HEK293 (cell line): ENCODE measurements around the gene SMIM24.

Source experiments
- REPIN1 ChIP-seq: fragments of 450-650 bp; formaldehyde crosslinking; IDR thresholded peaks from 2 replicates; pipeline ENCODE4 v1.5.1; 2017; ENCODE audit warnings: missing biosample characterization, missing genetic modification characterization, low read depth
- SP3 ChIP-seq: fragments of 450-650 bp; formaldehyde crosslinking; IDR thresholded peaks from 2 replicates; pipeline ENCODE4 v1.5.1; 2016; ENCODE audit warnings: missing biosample characterization, missing genetic modification characterization
- ZBTB7A ChIP-seq: fragments of 450-650 bp; formaldehyde crosslinking; IDR thresholded peaks from 2 replicates; pipeline ENCODE4 v1.5.1; 2016; ENCODE audit warnings: low read depth, missing biosample characterization, missing genetic modification characterization
- ZFHX2 ChIP-seq: fragments of 450-650 bp; formaldehyde crosslinking; conservative IDR thresholded peaks from 2 replicates; pipeline ENCODE4 v1.5.1; 2016; ENCODE audit warnings: missing biosample characterization, missing genetic modification characterization
- ZFP3 ChIP-seq: fragments of 450-650 bp; formaldehyde crosslinking; IDR thresholded peaks from 2 replicates; pipeline ENCODE4 v1.5.1; 2016; ENCODE audit warnings: low read depth, missing biosample characterization, missing genetic modification characterization
- ZNF140 ChIP-seq: fragments of 450-650 bp; formaldehyde crosslinking; IDR thresholded peaks from 2 replicates; pipeline ENCODE4 v1.5.1; 2016; ENCODE audit warnings: missing biosample characterization, missing genetic modification characterization
- ZNF16 ChIP-seq: fragments of 450-650 bp; formaldehyde crosslinking; IDR thresholded peaks from 2 replicates; pipeline ENCODE4 v1.5.1; 2016; ENCODE audit warnings: low read depth, missing biosample characterization, missing genetic modification characterization
- ZNF223 ChIP-seq: fragments of 450-650 bp; formaldehyde crosslinking; IDR thresholded peaks from 2 replicates; pipeline ENCODE4 v1.5.1; 2016; ENCODE audit warnings: missing biosample characterization, missing genetic modification characterization
- ZNF23 ChIP-seq: fragments of 450-650 bp; formaldehyde crosslinking; IDR thresholded peaks from 2 replicates; pipeline ENCODE4 v1.5.1; 2016; ENCODE audit warnings: missing biosample characterization, missing genetic modification characterization, borderline replicate concordance
- ZNF341 ChIP-seq: fragments of 450-650 bp; formaldehyde crosslinking; IDR thresholded peaks from 2 replicates; pipeline ENCODE4; 2016; ENCODE audit warnings: low read depth, missing biosample characterization, missing genetic modification characterization
- ZNF350 ChIP-seq: fragments of 450-650 bp; formaldehyde crosslinking; IDR thresholded peaks from 2 replicates; pipeline ENCODE4 v1.5.0; 2017; ENCODE audit warnings: missing biosample characterization, mild to moderate bottlenecking, missing genetic modification characterization
- ZNF354C ChIP-seq: fragments of 450-650 bp; formaldehyde crosslinking; IDR thresholded peaks from 2 replicates; pipeline ENCODE4 v1.5.1; 2016; ENCODE audit warnings: missing biosample characterization, missing genetic modification characterization, low read depth, borderline replicate concordance
- ZNF423 ChIP-seq: fragments of 450-650 bp; formaldehyde crosslinking; IDR thresholded peaks from 2 replicates; pipeline ENCODE4 v1.5.1; 2016; ENCODE audit warnings: missing biosample characterization, missing genetic modification characterization
- ZNF433 ChIP-seq: fragments of 450-650 bp; formaldehyde crosslinking; IDR thresholded peaks from 2 replicates; pipeline ENCODE4 v1.5.1; 2016; ENCODE audit warnings: missing biosample characterization, missing genetic modification characterization, low read depth
- ZNF510 ChIP-seq: fragments of 450-650 bp; formaldehyde crosslinking; IDR thresholded peaks from 2 replicates; pipeline ENCODE4 v1.5.1; 2018; ENCODE audit warnings: mild to moderate bottlenecking, missing genetic modification characterization, missing biosample characterization; ENCODE audit not compliant: insufficient replicate concordance
- ZNF654 ChIP-seq: fragments of 450-650 bp; formaldehyde crosslinking; IDR thresholded peaks from 2 replicates; pipeline ENCODE4 v1.5.1; 2016; ENCODE audit warnings: low read depth, missing biosample characterization, missing genetic modification characterization
- ZNF660 ChIP-seq: fragments of 450-650 bp; IDR thresholded peaks from 2 replicates; pipeline ENCODE4 v1.5.1; 2018; ENCODE audit warnings: missing biosample characterization, mild to moderate bottlenecking, missing genetic modification characterization
- ZNF701 ChIP-seq: fragments of 450-650 bp; formaldehyde crosslinking; IDR thresholded peaks from 2 replicates; pipeline ENCODE4 v1.5.1; 2016; ENCODE audit warnings: missing biosample characterization, missing genetic modification characterization
- TF ChIP-seq, protein P1 (sequence below): fragments of 450-650 bp; formaldehyde crosslinking; IDR thresholded peaks from 2 replicates; pipeline ENCODE4 v1.5.1; 2017; ENCODE audit warnings: missing biosample characterization, missing genetic modification characterization
- TF ChIP-seq, protein P2 (sequence below): fragments of 450-650 bp; formaldehyde crosslinking; IDR thresholded peaks from 2 replicates; pipeline ENCODE4 v1.5.1; 2016; ENCODE audit warnings: missing biosample characterization, missing genetic modification characterization
- TF ChIP-seq, protein P3 (sequence below): fragments of 450-650 bp; formaldehyde crosslinking; IDR thresholded peaks from 2 replicates; pipeline ENCODE4 v1.5.1; 2016; ENCODE audit warnings: missing biosample characterization, missing genetic modification characterization
- TF ChIP-seq, protein P4 (sequence below): fragments of 450-650 bp; formaldehyde crosslinking; IDR thresholded peaks from 2 replicates; pipeline ENCODE4 v1.5.1; 2016; ENCODE audit warnings: missing biosample characterization, missing genetic modification characterization
- TF ChIP-seq, protein P5 (sequence below): fragments of 450-650 bp; formaldehyde crosslinking; IDR thresholded peaks from 2 replicates; pipeline ENCODE4 v1.5.1; 2016; ENCODE audit warnings: missing biosample characterization, missing genetic modification characterization
- TF ChIP-seq, protein P6 (sequence below): fragments of 450-650 bp; formaldehyde crosslinking; IDR thresholded peaks from 2 replicates; pipeline ENCODE4 v1.5.1; 2016; ENCODE audit warnings: missing biosample characterization, missing genetic modification characterization
- TF ChIP-seq, protein P7 (sequence below): fragments of 450-650 bp; formaldehyde crosslinking; IDR thresholded peaks from 2 replicates; pipeline ENCODE4 v1.5.1; 2016; ENCODE audit warnings: missing biosample characterization, missing genetic modification characterization
- TF ChIP-seq, protein P8 (sequence below): fragments of 450-650 bp; formaldehyde crosslinking; IDR thresholded peaks from 2 replicates; pipeline ENCODE4; 2016; ENCODE audit warnings: missing biosample characterization, missing genetic modification characterization

Gene SMIM24

DNA sequence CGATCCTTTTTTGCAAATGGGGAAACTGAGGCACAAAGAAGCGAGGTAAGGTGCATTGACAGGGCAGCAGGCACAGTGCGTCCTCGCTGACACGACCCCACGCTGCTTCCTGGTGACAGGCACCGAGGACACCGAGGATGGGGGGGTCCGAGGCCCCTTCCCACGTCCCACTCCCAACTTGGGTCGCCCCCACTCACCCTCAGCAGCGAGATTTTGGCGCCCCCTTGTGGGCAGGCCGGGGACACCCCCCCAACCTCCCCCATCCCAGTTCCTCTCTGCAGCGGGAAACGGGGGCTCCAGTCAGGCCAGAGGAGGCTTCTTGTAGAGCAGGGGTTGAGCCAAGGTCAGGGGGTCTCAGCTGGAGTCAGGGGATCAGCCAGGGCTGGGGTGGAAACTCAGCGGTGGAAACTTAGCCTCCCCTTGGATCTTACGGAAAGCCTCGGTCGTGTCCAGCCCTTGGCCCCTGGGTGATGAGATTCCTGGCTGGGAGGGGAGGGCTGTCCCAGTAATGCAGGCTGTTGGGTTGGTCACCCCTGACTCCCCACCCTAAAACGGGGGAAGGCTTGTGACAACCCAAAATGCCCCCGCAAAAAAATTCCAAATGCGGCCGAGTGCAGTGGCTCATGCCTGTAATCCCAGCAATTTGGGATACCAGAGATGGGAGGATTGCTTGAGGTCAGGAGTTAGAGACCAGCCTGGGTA, 8.2 kb downstream of the SMIM24 start (continued):
- TF ChIP-seq ZNF354C (tag by site-specific recombination) (no peak), ZFHX2 (tag by site-specific recombination) (peak; percentile 66), SP3 (tag by site-specific recombination) (no peak), ZNF654 (peak; percentile 73), ZNF510 (tag by site-specific recombination) (no peak), ZNF140 (tag by site-specific recombination) (no peak), ZNF16 (no peak), ZNF350 (no peak), ZNF701 (tag by site-specific recombination) (no peak), ZNF433 (tag by site-specific recombination) (no peak), ZNF341 (tag by site-specific recombination) (peak; percentile 46; the same call in 1 of the 2 replicates), ZBTB7A (tag by site-specific recombination) (peak; percentile 86; the same call in 1 of the 2 replicates), ZFP3 (tag by site-specific recombination) (no peak), REPIN1 (tag by site-specific recombination) (no peak), ZNF223 (tag by site-specific recombination) (no peak), ZNF660 (tag by site-specific recombination) (no peak), ZNF23 (tag by site-specific recombination) (no peak), ZNF423 (tag by site-specific recombination) (no peak)
- TF ChIP-seq, protein P1, sequence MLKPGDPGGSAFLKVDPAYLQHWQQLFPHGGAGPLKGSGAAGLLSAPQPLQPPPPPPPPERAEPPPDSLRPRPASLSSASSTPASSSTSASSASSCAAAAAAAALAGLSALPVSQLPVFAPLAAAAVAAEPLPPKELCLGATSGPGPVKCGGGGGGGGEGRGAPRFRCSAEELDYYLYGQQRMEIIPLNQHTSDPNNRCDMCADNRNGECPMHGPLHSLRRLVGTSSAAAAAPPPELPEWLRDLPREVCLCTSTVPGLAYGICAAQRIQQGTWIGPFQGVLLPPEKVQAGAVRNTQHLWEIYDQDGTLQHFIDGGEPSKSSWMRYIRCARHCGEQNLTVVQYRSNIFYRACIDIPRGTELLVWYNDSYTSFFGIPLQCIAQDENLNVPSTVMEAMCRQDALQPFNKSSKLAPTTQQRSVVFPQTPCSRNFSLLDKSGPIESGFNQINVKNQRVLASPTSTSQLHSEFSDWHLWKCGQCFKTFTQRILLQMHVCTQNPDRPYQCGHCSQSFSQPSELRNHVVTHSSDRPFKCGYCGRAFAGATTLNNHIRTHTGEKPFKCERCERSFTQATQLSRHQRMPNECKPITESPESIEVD: no peak
- TF ChIP-seq, protein P2, sequence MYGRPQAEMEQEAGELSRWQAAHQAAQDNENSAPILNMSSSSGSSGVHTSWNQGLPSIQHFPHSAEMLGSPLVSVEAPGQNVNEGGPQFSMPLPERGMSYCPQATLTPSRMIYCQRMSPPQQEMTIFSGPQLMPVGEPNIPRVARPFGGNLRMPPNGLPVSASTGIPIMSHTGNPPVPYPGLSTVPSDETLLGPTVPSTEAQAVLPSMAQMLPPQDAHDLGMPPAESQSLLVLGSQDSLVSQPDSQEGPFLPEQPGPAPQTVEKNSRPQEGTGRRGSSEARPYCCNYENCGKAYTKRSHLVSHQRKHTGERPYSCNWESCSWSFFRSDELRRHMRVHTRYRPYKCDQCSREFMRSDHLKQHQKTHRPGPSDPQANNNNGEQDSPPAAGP: peak; percentile 81; the same call in 1 of the 2 replicates
- TF ChIP-seq, protein P3, sequence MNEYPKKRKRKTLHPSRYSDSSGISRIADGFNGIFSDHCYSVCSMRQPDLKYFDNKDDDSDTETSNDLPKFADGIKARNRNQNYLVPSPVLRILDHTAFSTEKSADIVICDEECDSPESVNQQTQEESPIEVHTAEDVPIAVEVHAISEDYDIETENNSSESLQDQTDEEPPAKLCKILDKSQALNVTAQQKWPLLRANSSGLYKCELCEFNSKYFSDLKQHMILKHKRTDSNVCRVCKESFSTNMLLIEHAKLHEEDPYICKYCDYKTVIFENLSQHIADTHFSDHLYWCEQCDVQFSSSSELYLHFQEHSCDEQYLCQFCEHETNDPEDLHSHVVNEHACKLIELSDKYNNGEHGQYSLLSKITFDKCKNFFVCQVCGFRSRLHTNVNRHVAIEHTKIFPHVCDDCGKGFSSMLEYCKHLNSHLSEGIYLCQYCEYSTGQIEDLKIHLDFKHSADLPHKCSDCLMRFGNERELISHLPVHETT (tag by site-specific recombination): peak; percentile 34; the same call in 1 of the 2 replicates
- TF ChIP-seq, protein P4, sequence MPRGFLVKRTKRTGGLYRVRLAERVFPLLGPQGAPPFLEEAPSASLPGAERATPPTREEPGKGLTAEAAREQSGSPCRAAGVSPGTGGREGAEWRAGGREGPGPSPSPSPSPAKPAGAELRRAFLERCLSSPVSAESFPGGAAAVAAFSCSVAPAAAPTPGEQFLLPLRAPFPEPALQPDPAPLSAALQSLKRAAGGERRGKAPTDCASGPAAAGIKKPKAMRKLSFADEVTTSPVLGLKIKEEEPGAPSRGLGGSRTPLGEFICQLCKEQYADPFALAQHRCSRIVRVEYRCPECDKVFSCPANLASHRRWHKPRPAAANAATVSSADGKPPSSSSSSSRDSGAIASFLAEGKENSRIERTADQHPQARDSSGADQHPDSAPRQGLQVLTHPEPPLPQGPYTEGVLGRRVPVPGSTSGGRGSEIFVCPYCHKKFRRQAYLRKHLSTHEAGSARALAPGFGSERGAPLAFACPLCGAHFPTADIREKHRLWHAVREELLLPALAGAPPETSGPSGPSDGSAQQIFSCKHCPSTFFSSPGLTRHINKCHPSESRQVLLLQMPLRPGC (tag by site-specific recombination): no peak
- TF ChIP-seq, protein P5, sequence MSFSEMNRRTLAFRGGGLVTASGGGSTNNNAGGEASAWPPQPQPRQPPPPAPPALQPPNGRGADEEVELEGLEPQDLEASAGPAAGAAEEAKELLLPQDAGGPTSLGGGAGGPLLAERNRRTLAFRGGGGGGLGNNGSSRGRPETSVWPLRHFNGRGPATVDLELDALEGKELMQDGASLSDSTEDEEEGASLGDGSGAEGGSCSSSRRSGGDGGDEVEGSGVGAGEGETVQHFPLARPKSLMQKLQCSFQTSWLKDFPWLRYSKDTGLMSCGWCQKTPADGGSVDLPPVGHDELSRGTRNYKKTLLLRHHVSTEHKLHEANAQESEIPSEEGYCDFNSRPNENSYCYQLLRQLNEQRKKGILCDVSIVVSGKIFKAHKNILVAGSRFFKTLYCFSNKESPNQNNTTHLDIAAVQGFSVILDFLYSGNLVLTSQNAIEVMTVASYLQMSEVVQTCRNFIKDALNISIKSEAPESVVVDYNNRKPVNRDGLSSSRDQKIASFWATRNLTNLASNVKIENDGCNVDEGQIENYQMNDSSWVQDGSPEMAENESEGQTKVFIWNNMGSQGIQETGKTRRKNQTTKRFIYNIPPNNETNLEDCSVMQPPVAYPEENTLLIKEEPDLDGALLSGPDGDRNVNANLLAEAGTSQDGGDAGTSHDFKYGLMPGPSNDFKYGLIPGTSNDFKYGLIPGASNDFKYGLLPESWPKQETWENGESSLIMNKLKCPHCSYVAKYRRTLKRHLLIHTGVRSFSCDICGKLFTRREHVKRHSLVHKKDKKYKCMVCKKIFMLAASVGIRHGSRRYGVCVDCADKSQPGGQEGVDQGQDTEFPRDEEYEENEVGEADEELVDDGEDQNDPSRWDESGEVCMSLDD: peak; percentile 64; the same call in 1 of the 2 replicates
- TF ChIP-seq, protein P6, sequence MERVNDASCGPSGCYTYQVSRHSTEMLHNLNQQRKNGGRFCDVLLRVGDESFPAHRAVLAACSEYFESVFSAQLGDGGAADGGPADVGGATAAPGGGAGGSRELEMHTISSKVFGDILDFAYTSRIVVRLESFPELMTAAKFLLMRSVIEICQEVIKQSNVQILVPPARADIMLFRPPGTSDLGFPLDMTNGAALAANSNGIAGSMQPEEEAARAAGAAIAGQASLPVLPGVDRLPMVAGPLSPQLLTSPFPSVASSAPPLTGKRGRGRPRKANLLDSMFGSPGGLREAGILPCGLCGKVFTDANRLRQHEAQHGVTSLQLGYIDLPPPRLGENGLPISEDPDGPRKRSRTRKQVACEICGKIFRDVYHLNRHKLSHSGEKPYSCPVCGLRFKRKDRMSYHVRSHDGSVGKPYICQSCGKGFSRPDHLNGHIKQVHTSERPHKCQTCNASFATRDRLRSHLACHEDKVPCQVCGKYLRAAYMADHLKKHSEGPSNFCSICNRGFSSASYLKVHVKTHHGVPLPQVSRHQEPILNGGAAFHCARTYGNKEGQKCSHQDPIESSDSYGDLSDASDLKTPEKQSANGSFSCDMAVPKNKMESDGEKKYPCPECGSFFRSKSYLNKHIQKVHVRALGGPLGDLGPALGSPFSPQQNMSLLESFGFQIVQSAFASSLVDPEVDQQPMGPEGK (tag by site-specific recombination): peak; percentile 87
- TF ChIP-seq, protein P7, sequence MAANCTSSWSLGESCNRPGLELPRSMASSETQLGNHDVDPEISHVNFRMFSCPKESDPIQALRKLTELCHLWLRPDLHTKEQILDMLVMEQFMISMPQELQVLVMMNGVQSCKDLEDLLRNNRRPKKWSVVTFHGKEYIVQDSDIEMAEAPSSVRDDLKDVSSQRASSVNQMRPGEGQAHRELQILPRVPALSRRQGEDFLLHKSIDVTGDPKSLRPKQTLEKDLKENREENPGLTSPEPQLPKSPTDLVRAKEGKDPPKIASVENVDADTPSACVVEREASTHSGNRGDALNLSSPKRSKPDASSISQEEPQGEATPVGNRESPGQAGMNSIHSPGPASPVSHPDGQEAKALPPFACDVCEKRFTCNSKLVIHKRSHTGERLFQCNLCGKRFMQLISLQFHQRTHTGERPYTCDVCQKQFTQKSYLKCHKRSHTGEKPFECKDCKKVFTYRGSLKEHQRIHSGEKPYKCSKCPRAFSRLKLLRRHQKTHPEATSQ (tag by site-specific recombination): no peak
- TF ChIP-seq, protein P8, sequence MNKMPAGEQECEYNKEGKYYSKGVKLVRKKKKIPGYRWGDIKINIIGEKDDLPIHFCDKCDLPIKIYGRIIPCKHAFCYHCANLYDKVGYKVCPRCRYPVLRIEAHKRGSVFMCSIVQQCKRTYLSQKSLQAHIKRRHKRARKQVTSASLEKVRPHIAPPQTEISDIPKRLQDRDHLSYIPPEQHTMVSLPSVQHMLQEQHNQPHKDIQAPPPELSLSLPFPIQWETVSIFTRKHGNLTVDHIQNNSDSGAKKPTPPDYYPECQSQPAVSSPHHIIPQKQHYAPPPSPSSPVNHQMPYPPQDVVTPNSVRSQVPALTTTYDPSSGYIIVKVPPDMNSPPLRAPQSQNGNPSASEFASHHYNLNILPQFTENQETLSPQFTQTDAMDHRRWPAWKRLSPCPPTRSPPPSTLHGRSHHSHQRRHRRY: no peak
